ENCODE data around the gene CNPY2.
"Not testable (repeated sequence)": the region's sequence is repeated elsewhere in the genome, so short reads cannot be mapped to it uniquely, and the experiment has no call there.

Gene CNPY2

DNA sequence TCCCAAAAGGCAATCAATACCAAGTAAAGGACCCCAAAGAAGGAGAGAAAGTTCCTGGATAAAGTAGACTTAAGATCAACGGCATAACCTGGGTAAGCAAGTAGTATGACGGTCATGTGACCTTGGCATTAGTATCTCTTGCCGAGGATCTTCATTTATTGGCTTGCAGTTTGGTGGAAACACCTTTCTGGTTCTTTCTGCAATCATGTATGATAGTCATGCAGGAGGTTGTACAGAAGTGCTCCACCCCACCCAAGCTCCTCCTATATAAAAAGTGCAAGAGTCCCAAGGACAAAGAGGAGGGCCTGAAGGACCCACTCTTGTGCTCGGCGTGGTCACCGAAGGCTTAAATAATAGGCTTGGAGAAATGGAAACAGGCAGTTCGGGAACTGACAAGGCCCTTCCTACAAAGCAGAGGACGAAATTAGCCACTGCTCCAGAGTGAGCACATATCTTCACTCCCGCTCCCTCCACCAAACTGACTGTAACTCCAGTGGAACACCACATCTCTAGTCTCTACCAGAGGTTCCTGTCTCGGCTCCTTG is 16.4 kb downstream of the CNPY2 start:
- peaks cover 17 to 67% (median 62%) of the 10 kb centered on the region in 5 donors for H3K4me1 ChIP-seq (ENCODE audit: control insufficient read depth in 5 of 5, insufficient read depth in 5 of 5, low read length in 5 of 5)
- H3K9me3 ChIP-seq (ENCODE audit: control insufficient read depth in 5 of 5, low read length in 5 of 5) = no peaks in the 10 kb centered on the region
- peak overlapping the region; percentile 72 to 96 (median 93) for H3K4me3 ChIP-seq (ENCODE audit: low read depth in 1 of 5, low read length in 5 of 5)
- H3K9ac ChIP-seq (ENCODE audit: low read length in 5 of 5) = peak overlapping the region; percentile 81 to 95 (median 93)
- H3K27me3 ChIP-seq (ENCODE audit: control insufficient read depth in 5 of 5, insufficient read depth in 4 of 5, low read length in 5 of 5) = no peaks in the 10 kb centered on the region
- H3K36me3 ChIP-seq (ENCODE audit: control insufficient read depth in 5 of 5, insufficient read depth in 5 of 5, low read length in 5 of 5) = peaks cover 0 to 6% (median 2%) of the 10 kb centered on the region in 5 donors
- H3K27ac ChIP-seq (ENCODE audit: low read depth, low read length) = peak overlapping the region; percentile 98

DNA sequence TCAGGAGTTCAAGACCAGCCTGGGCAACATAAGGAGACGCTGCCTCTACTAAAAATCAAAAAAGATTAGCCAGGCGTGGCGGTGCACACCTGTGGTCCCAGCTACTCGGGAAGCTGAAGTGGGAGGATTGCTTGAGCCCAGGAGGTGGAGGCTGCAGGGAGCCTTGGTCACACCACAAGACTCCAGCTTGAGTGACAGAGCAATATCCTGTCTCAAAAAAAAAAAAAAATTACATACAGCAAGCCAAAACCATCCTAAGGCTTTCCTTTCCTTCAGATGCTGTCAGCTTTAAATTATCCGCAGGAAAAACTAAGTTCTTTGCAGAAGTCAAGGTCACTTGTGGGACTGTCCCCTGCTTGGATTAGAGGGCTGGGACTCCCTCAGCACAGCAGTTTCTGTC is 17.0 kb downstream of the CNPY2 start:
- Histone ChIP-seq H3K4me1 (ENCODE audit: control insufficient read depth in 5 of 5, insufficient read depth in 5 of 5, low read length in 5 of 5) (peaks cover 17 to 73% (median 67%) of the 10 kb centered on the region in 5 donors), H3K27ac (ENCODE audit: low read depth, low read length) (peak overlapping the region; percentile 98), H3K4me3 (ENCODE audit: low read depth in 1 of 5, low read length in 5 of 5) (peak overlapping the region; percentile 72 to 96 (median 93)), H3K9me3 (ENCODE audit: control insufficient read depth in 5 of 5, low read length in 5 of 5) (no peaks in the 10 kb centered on the region), H3K36me3 (ENCODE audit: control insufficient read depth in 5 of 5, insufficient read depth in 5 of 5, low read length in 5 of 5) (peaks cover 0 to 2% (median 0%) of the 10 kb centered on the region in 5 donors), H3K27me3 (ENCODE audit: control insufficient read depth in 5 of 5, insufficient read depth in 4 of 5, low read length in 5 of 5) (no peaks in the 10 kb centered on the region), H3K9ac (ENCODE audit: low read length in 5 of 5) (peak overlapping the region; percentile 81 to 95 (median 93))

DNA sequence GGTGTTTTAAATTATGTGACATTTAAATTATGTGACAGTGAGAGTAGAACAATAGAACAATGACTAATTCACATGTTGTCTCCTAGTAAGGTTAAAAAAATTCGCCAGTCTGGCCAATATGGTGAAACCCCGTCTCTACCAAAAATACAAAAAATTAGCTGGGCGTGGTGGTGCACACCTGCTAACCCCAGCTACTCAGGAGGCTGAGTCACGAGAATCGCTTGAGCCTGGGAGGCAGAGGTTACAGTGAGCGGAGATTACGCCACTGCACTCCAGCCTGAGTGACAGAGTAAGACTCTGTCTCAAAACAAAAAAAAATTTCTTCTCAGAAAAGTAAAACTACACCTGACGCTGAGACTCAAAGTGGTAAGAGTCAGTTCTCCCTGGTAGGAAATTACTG is 18.4 kb downstream of the CNPY2 start:
- H3K4me3 ChIP-seq (ENCODE audit: low read depth in 1 of 5, low read length in 5 of 5) = peak overlapping the region in 3 of 5 donors; percentile 17 to 96 (median 93)
- peaks cover 17 to 83% (median 68%) of the 10 kb centered on the region in 5 donors for H3K4me1 ChIP-seq (ENCODE audit: control insufficient read depth in 5 of 5, insufficient read depth in 5 of 5, low read length in 5 of 5)

DNA sequence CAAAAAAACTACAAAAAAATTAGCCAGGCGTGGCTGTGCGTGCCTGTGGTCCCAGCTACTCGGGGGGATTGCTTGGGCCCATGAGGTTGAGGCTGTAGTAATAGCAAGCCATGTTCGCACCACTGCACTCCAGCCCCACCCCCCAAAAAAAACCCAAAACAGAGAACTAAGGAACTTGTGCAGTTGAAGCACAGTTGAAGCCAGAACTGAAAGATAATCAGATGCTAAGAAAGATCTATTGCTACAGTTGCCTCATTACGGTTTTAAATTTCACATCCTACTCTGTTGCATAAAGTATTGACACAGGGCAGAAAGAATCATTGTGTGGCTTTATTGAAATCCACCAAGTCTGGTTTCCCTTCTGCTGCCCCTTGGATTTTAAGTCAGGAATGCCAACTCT is 19.5 kb downstream of the CNPY2 start:
- H3K4me3 ChIP-seq (ENCODE audit: low read depth in 1 of 5, low read length in 5 of 5) = peak overlapping the region in 1 of 5 donors; percentile 35
- peak overlapping the region in 2 of 5 donors; percentile 20 to 21 for H3K9ac ChIP-seq (ENCODE audit: low read length in 5 of 5)
- H3K27ac ChIP-seq (ENCODE audit: low read depth, low read length) = peak overlapping the region; percentile 98
- H3K9me3 ChIP-seq (ENCODE audit: control insufficient read depth in 5 of 5, low read length in 5 of 5) = no peaks in the 10 kb centered on the region
- no peaks in the 10 kb centered on the region for H3K27me3 ChIP-seq (ENCODE audit: control insufficient read depth in 5 of 5, insufficient read depth in 4 of 5, low read length in 5 of 5)
- peaks cover 15 to 83% (median 67%) of the 10 kb centered on the region in 5 donors for H3K4me1 ChIP-seq (ENCODE audit: control insufficient read depth in 5 of 5, insufficient read depth in 5 of 5, low read length in 5 of 5)
- H3K36me3 ChIP-seq (ENCODE audit: control insufficient read depth in 5 of 5, insufficient read depth in 5 of 5, low read length in 5 of 5) = peaks cover 0 to 7% (median 4%) of the 10 kb centered on the region in 5 donors

More for the DNA sequence above, 18.4 kb downstream of the CNPY2 start:
- Histone ChIP-seq H3K9me3 (ENCODE audit: control insufficient read depth in 5 of 5, low read length in 5 of 5) (no peaks in the 10 kb centered on the region), H3K27ac (ENCODE audit: low read depth, low read length) (peak overlapping the region; percentile 98), H3K36me3 (ENCODE audit: control insufficient read depth in 5 of 5, insufficient read depth in 5 of 5, low read length in 5 of 5) (peaks cover 0 to 2% (median 0%) of the 10 kb centered on the region in 5 donors), H3K9ac (ENCODE audit: low read length in 5 of 5) (peak overlapping the region in 1 of 5 donors; percentile 30), H3K27me3 (ENCODE audit: control insufficient read depth in 5 of 5, insufficient read depth in 4 of 5, low read length in 5 of 5) (no peaks in the 10 kb centered on the region)

DNA sequence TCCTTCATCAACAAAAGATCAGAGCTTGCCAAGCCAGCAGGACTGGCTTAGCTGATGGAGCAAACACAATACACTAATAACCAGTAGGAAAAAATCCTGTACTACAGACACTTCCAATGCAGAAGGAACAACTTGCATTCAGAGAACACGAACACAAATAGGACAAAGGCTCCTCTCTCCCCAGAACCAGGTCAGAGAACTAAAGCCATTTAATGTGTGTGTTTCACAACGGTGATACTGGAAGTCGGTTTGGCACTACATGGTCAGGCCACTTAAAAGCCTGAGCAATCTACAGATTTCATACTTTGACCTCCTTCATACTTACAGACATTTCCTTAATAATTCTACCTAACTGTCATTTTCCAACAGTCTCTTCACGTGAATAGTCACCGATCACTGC is 22.0 kb downstream of the CNPY2 start:
- Histone ChIP-seq H3K4me1 (ENCODE audit: control insufficient read depth in 5 of 5, insufficient read depth in 5 of 5, low read length in 5 of 5) (peaks cover 4 to 70% (median 50%) of the 10 kb centered on the region in 5 donors), H3K27ac (ENCODE audit: low read depth, low read length) (peak overlapping the region; percentile 74), H3K9me3 (ENCODE audit: control insufficient read depth in 5 of 5, low read length in 5 of 5) (no peaks in the 10 kb centered on the region), H3K27me3 (ENCODE audit: control insufficient read depth in 5 of 5, insufficient read depth in 4 of 5, low read length in 5 of 5) (no peaks in the 10 kb centered on the region), H3K36me3 (ENCODE audit: control insufficient read depth in 5 of 5, insufficient read depth in 5 of 5, low read length in 5 of 5) (peaks cover 0 to 14% (median 12%) of the 10 kb centered on the region in 5 donors), H3K4me3 (ENCODE audit: low read depth in 1 of 5, low read length in 5 of 5) (no peak overlapping the region), H3K9ac (ENCODE audit: low read length in 5 of 5) (peak overlapping the region in 1 of 5 donors; percentile 24)

DNA sequence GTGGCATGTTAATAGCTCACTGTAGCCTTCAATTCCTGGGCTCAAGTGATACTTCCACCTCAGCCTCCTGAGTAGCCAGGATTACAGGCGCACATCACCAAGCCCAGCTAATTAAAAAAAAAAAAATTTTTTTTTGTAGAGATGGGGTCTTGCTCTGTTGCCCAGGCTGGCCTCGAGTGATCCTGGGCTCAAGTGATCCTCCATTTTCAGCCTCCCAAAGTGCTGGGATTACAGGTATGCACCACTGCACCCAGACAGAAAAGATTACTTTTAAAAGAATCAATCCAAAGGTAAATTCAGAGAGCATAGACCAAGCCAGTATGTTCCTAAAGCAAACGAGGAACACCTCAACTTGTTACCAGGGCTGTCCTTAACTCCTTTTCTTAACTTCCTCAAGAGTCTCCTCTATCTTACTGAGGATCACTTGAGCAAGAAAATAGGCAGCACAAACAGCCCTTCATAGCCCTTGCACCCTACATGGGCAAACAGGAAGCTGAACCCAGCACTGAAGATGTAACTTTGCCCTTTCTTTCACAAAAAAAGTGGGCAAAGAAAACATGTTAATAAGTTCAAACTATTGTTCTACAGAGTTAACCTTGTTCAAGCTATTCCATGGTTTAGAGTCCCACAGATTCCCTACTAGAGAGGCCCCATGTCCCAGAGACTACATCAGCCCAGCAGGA is 26.9 kb downstream of the CNPY2 start:
- Histone ChIP-seq H3K9me3 (ENCODE audit: control insufficient read depth in 5 of 5, low read length in 5 of 5) (no peaks in the 10 kb centered on the region), H3K27ac (ENCODE audit: low read depth, low read length) (no peak overlapping the region), H3K4me3 (ENCODE audit: low read depth in 1 of 5, low read length in 5 of 5) (no peak overlapping the region), H3K4me1 (ENCODE audit: control insufficient read depth in 5 of 5, insufficient read depth in 5 of 5, low read length in 5 of 5) (peaks cover 0 to 45% (median 22%) of the 10 kb centered on the region in 5 donors), H3K27me3 (ENCODE audit: control insufficient read depth in 5 of 5, insufficient read depth in 4 of 5, low read length in 5 of 5) (no peaks in the 10 kb centered on the region), H3K9ac (ENCODE audit: low read length in 5 of 5) (no peak overlapping the region), H3K36me3 (ENCODE audit: control insufficient read depth in 5 of 5, insufficient read depth in 5 of 5, low read length in 5 of 5) (peaks cover 4 to 33% (median 23%) of the 10 kb centered on the region in 5 donors)

DNA sequence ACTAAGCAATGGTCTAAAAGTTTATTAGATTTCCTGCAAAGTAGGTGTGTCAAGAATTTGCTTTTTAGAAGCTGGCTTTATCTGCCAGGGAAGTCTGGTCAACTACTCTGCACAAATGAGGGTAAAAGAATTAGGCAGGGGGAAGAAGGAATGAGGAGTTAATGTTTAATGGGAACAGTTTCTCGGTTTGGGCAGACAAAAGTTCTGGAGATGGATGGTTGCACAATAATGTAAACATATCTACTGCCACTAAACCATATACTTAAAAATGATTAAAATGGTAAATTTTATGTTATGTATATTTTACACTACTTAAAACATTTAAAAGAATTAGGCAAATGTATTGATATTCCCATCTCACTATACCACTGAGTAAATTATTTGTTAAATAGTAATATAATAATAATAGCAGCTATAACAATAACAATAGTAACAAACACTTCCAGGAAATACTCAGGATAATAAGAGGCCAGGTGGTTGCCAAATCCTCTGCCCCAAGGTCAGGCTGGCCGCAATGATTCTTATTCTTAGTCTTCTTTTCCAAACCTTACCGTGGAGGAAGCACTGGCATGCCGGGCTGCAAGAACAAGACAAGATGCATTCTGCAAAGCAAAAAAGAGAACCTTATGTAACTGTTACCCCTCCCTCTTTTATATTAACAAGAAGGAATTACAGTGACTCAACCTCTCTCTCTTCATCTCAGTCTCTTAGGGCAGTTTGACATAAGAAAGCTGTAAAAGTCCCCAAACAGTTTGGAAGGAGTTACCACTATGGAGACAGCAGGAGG is 29.6 kb downstream of the CNPY2 start:
- no peak overlapping the region for H3K27ac ChIP-seq (ENCODE audit: low read depth, low read length)
- H3K27me3 ChIP-seq (ENCODE audit: control insufficient read depth in 5 of 5, insufficient read depth in 4 of 5, low read length in 5 of 5) = no peaks in the 10 kb centered on the region
- H3K9ac ChIP-seq (ENCODE audit: low read length in 5 of 5) = no peak overlapping the region
- H3K4me1 ChIP-seq (ENCODE audit: control insufficient read depth in 5 of 5, insufficient read depth in 5 of 5, low read length in 5 of 5) = peaks cover 0 to 27% (median 19%) of the 10 kb centered on the region in 5 donors
- no peak overlapping the region for H3K4me3 ChIP-seq (ENCODE audit: low read depth in 1 of 5, low read length in 5 of 5)
- H3K9me3 ChIP-seq (ENCODE audit: control insufficient read depth in 5 of 5, low read length in 5 of 5) = no peaks in the 10 kb centered on the region
- peaks cover 13 to 54% (median 45%) of the 10 kb centered on the region in 5 donors for H3K36me3 ChIP-seq (ENCODE audit: control insufficient read depth in 5 of 5, insufficient read depth in 5 of 5, low read length in 5 of 5)

DNA sequence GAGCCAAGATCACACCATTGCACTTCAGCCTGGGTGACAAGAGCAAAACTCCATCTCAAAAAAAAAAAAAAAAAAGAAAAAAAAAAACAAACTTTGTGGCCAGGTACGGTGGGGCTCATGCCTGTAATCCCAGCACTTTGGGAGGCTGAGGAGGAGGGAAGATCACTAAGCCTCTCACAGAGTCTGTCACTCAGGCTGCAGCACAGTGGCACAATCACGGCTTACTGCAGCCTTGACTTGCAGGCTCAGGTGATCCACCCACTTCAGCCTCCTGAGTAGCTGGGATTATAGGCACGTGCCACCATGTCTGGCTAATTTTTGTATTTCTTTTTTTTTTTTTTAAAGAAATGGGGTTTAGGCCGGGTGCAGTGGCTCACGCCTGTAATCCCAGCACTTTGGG is 31.5 kb downstream of the CNPY2 start:
- peaks cover 16 to 66% (median 47%) of the 10 kb centered on the region in 5 donors for H3K36me3 ChIP-seq (ENCODE audit: control insufficient read depth in 5 of 5, insufficient read depth in 5 of 5, low read length in 5 of 5)
- H3K4me3 ChIP-seq (ENCODE audit: low read depth in 1 of 5, low read length in 5 of 5); H3K9ac ChIP-seq (ENCODE audit: low read length in 5 of 5); H3K9me3 ChIP-seq (ENCODE audit: control insufficient read depth in 5 of 5, low read length in 5 of 5); H3K27me3 ChIP-seq (ENCODE audit: control insufficient read depth in 5 of 5, insufficient read depth in 4 of 5, low read length in 5 of 5): not testable (repeated sequence)
- peaks cover 0 to 29% (median 24%) of the 10 kb centered on the region in 5 donors for H3K4me1 ChIP-seq (ENCODE audit: control insufficient read depth in 5 of 5, insufficient read depth in 5 of 5, low read length in 5 of 5)
- H3K27ac ChIP-seq (ENCODE audit: low read depth, low read length) = peak overlapping the region; percentile 23

DNA sequence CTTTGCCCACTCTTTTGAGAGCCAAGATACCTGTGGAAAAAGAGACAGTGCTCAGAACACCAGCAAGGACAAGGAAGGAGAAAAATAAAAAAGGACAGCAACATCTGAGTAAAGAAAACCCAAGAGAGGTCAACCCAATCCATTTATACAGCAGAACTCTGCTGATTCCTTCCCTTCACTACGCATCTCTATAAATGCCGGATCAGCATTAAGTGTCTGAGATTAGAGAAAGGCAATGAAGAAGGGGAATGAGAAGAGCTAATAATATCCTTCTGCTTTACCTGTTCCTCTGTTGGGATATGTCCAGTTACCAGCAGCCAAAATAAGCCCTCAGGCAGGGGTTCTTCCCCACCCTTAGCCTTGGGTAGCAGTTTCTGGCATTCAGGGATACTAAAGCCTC is 33.2 kb downstream of the CNPY2 start:
- Histone ChIP-seq H3K36me3 (ENCODE audit: control insufficient read depth in 5 of 5, insufficient read depth in 5 of 5, low read length in 5 of 5) (peaks cover 18 to 83% (median 61%) of the 10 kb centered on the region in 5 donors), H3K4me3 (ENCODE audit: low read depth in 1 of 5, low read length in 5 of 5) (no peak overlapping the region), H3K9ac (ENCODE audit: low read length in 5 of 5) (no peak overlapping the region), H3K27ac (ENCODE audit: low read depth, low read length) (no peak overlapping the region), H3K27me3 (ENCODE audit: control insufficient read depth in 5 of 5, insufficient read depth in 4 of 5, low read length in 5 of 5) (no peaks in the 10 kb centered on the region), H3K4me1 (ENCODE audit: control insufficient read depth in 5 of 5, insufficient read depth in 5 of 5, low read length in 5 of 5) (peaks cover 0 to 29% (median 20%) of the 10 kb centered on the region in 5 donors), H3K9me3 (ENCODE audit: control insufficient read depth in 5 of 5, low read length in 5 of 5) (no peaks in the 10 kb centered on the region)

Data from subcutaneous abdominal adipose tissue (tissue), 5 donors.